SH-SY5Y (cell line): ENCODE data around the gene DSG4.

ENCODE experiments used
- GATA2 ChIP-seq: IDR thresholded peaks from 2 replicates; pipeline ENCODE4 v1.6.1; 2011; ENCODE audit warnings: mild to moderate bottlenecking, low read depth, low read length
- GATA3 ChIP-seq: IDR thresholded peaks from 2 replicates; pipeline ENCODE4 v1.6.1; 2011; ENCODE audit warnings: low read depth, mild to moderate bottlenecking, low read length, moderate library complexity

GRCh38 chr18:31354990-31355389 lies 21.6 kb upstream of the DSG4 start:
- no peak for TF ChIP-seq GATA2
- TF ChIP-seq GATA3 = no peak
